HG02840 (cell line): ENCODE results near the gene MAFG.

Source experiments
- ATAC-seq: cut with Tn5 transposase; IDR thresholded peaks from one replicate; pipeline ENCODE4 v1.9.1; 2021; ENCODE audit warnings: mild to moderate bottlenecking, moderate library complexity, moderate number of reproducible peaks; ENCODE audit not compliant: unreplicated experiment, low FRiP score

Gene MAFG

GRCh38 chr17:81940538-81941483 lies 13.3 kb upstream of the MAFG start:
- no peak for ATAC-seq

GRCh38 chr17:81939881-81940385 lies 12.4 kb upstream of the MAFG start:
- ATAC-seq = no peak

- no peak for ATAC-seq
These were observed 11.7 kb upstream of the MAFG start for GRCh38 chr17:81939218-81939617.

- ATAC-seq = no peak
These were observed 8.2 kb upstream of the MAFG start for GRCh38 chr17:81935709-81936084.

GRCh38 chr17:81934850-81935708 lies 7.5 kb upstream of the MAFG start:
- no peak for ATAC-seq

GRCh38 chr17:81934098-81934757 lies 6.7 kb upstream of the MAFG start:
- no peak for ATAC-seq

GRCh38 chr17:81933178-81933699 lies 5.7 kb upstream of the MAFG start:
- ATAC-seq = no peak

- ATAC-seq = no peak
These were observed 4.9 kb upstream of the MAFG start for GRCh38 chr17:81932333-81932983.

GRCh38 chr17:81931557-81932332 lies 4.2 kb upstream of the MAFG start:
- no peak for ATAC-seq

- no peak for ATAC-seq
These were observed 3.6 kb upstream of the MAFG start for GRCh38 chr17:81931189-81931556.

GRCh38 chr17:81930142-81931125 lies 2.9 kb upstream of the MAFG start:
- no peak for ATAC-seq

- ATAC-seq = no peak
These were observed 2.0 kb upstream of the MAFG start for GRCh38 chr17:81929253-81930141.

GRCh38 chr17:81928544-81929252 lies 1.2 kb upstream of the MAFG start:
- ATAC-seq = no peak

GRCh38 chr17:81927152-81927652 lies 333 bp downstream of the MAFG start:
- ATAC-seq = peak; percentile 13

GRCh38 chr17:81926451-81927151 lies 934 bp downstream of the MAFG start:
- peak; percentile 22 for ATAC-seq
